Left hindlimb (tissue), 1 donor: ENCODE results near the gene PLA2G2C.

ENCODE experiments used
- DNase-seq: peaks from one replicate; pipeline ENCODE4 v3.0.0-alpha.2; 2018

The PLA2G2C gene

GRCh38 chr1:20183035-20183434, 3.3 kb downstream of the PLA2G2C start:
- no peak for DNase-seq

GRCh38 chr1:20182415-20182814, 3.9 kb downstream of the PLA2G2C start:
- no peak for DNase-seq

- DNase-seq, result no peak
These were observed 5.5 kb downstream of the PLA2G2C start for GRCh38 chr1:20180844-20181207.

GRCh38 chr1:20180129-20180843, 6.0 kb downstream of the PLA2G2C start:
- no peak for DNase-seq

- DNase-seq, result no peak
These were observed 6.8 kb downstream of the PLA2G2C start for GRCh38 chr1:20179371-20180128.

GRCh38 chr1:20178634-20179370, 7.5 kb downstream of the PLA2G2C start:
- DNase-seq, result no peak

- DNase-seq, result no peak
These were observed 11.2 kb downstream of the PLA2G2C start for GRCh38 chr1:20174937-20175666.

- no peak for DNase-seq
These were observed 14.2 kb downstream of the PLA2G2C start for GRCh38 chr1:20172033-20172590.

GRCh38 chr1:20169932-20170331, 16.4 kb downstream of the PLA2G2C start:
- no peak for DNase-seq

GRCh38 chr1:20168564-20169491, 17.5 kb downstream of the PLA2G2C start:
- DNase-seq, result no peak

GRCh38 chr1:20167126-20167525, 19.2 kb downstream of the PLA2G2C start:
- no peak for DNase-seq

GRCh38 chr1:20166051-20166450, 20.3 kb downstream of the PLA2G2C start:
- DNase-seq, result no peak

GRCh38 chr1:20165522-20165951, 20.8 kb downstream of the PLA2G2C start:
- no peak for DNase-seq

- no peak for DNase-seq
These were observed 21.6 kb downstream of the PLA2G2C start for GRCh38 chr1:20164694-20165202.

GRCh38 chr1:20160034-20160433, 26.3 kb downstream of the PLA2G2C start:
- no peak for DNase-seq

GRCh38 chr1:20158358-20159070, 27.8 kb downstream of the PLA2G2C start:
- DNase-seq, result no peak

GRCh38 chr1:20154301-20154831, 32.0 kb downstream of the PLA2G2C start:
- DNase-seq, result no peak

GRCh38 chr1:20153000-20153418, 33.3 kb downstream of the PLA2G2C start:
- DNase-seq, result peak; percentile 42

GRCh38 chr1:20152599-20152930, 33.8 kb downstream of the PLA2G2C start:
- DNase-seq, result no peak

GRCh38 chr1:20151906-20152598, 34.3 kb downstream of the PLA2G2C start:
- DNase-seq, result peak; percentile 82
